H9 (cell line): ENCODE results near the gene DCC. TPM values are rescaled to one million over a fixed set of nuclear protein-coding genes. Genes with fewer than 3 reads are reported as not detected.

ENCODE experiments used
- DNase-seq: peaks from one replicate; pipeline ENCODE4 v3.0.0-alpha.2; 2017
- H2AFZ ChIP-seq: one replicate; pipeline ENCODE4 v1.6.1; 2013; ENCODE audit warnings: mild to moderate bottlenecking, low read length, control low read depth, moderate library complexity
- H2AK5ac ChIP-seq: 2 replicates; pipeline ENCODE4 v1.6.1; 2013; ENCODE audit warnings: low read length, control low read depth, mixed read lengths; ENCODE audit not compliant: insufficient read length
- H2BK120ac ChIP-seq: one replicate; pipeline ENCODE4 v1.6.1; 2013; ENCODE audit warnings: low read depth, mild to moderate bottlenecking, low read length, control low read depth, inconsistent platforms; ENCODE audit not compliant: poor library complexity, severe bottlenecking
- H2BK12ac ChIP-seq: 2 replicates; pipeline ENCODE4 v1.6.1; 2013; ENCODE audit warnings: low read length, control low read depth, mixed read lengths, low read depth; ENCODE audit not compliant: insufficient read length
- H2BK15ac ChIP-seq: 2 replicates; pipeline ENCODE4 v1.6.1; 2013; ENCODE audit warnings: low read depth, low read length, control low read depth
- H2BK20ac ChIP-seq: one replicate; pipeline ENCODE4 v1.6.1; 2013; ENCODE audit warnings: low read depth, mild to moderate bottlenecking, low read length, control low read depth, inconsistent platforms; ENCODE audit not compliant: poor library complexity, severe bottlenecking
- H2BK5ac ChIP-seq: 2 replicates; pipeline ENCODE4 v1.6.1; 2013; ENCODE audit warnings: low read length, control low read depth, mixed read lengths; ENCODE audit not compliant: insufficient read length
- H3K14ac ChIP-seq: 2 replicates; pipeline ENCODE4 v1.6.1; 2013; ENCODE audit warnings: low read length, control low read depth; ENCODE audit not compliant: insufficient read depth
- H3K18ac ChIP-seq: 2 replicates; pipeline ENCODE4 v1.6.1; 2013; ENCODE audit warnings: low read depth, mild to moderate bottlenecking, mixed read lengths, low read length, control low read depth; ENCODE audit not compliant: insufficient read length
- H3K23ac ChIP-seq: 2 replicates; pipeline ENCODE4 v1.6.1; 2013; ENCODE audit warnings: low read length, control low read depth, mixed read lengths, low read depth; ENCODE audit not compliant: insufficient read length
- H3K23me2 ChIP-seq: 2 replicates; pipeline ENCODE4 v1.6.1; 2013; ENCODE audit warnings: low read depth, mild to moderate bottlenecking, mixed read lengths, low read length, control low read depth; ENCODE audit not compliant: insufficient read length, poor library complexity, severe bottlenecking
- H3K27ac ChIP-seq: 2 replicates; pipeline ENCODE4 v1.5.1; 2013; ENCODE audit warnings: low read length, control low read depth, mixed read lengths, low read depth; ENCODE audit not compliant: insufficient read length
- H3K27me3 ChIP-seq: 2 replicates; pipeline ENCODE4 v1.6.1; 2013; ENCODE audit warnings: low read length, control low read depth, inconsistent platforms; ENCODE audit not compliant: insufficient read depth
- H3K4ac ChIP-seq: 2 replicates; pipeline ENCODE4 v1.6.1; 2013; ENCODE audit warnings: low read depth, mild to moderate bottlenecking, control low read depth, inconsistent platforms, low read length, moderate library complexity
- H3K4me1 ChIP-seq: 2 replicates; pipeline ENCODE4 v1.6.1; 2013; ENCODE audit warnings: low read length, control low read depth, inconsistent platforms; ENCODE audit not compliant: insufficient read depth
- H3K4me2 ChIP-seq: 2 replicates; pipeline ENCODE4 v1.6.1; 2013; ENCODE audit warnings: low read length, control low read depth, mixed read lengths; ENCODE audit not compliant: insufficient read length, insufficient read depth
- H3K56ac ChIP-seq: 2 replicates; pipeline ENCODE4 v1.6.1; 2013; ENCODE audit warnings: low read depth, mild to moderate bottlenecking, mixed read lengths, low read length, control low read depth; ENCODE audit not compliant: insufficient read length
- H3K79me1 ChIP-seq: 2 replicates; pipeline ENCODE4 v1.6.1; 2013; ENCODE audit warnings: low read depth, mild to moderate bottlenecking, moderate library complexity, low read length, control low read depth, inconsistent platforms; ENCODE audit not compliant: insufficient read depth, poor library complexity, severe bottlenecking
- H3K79me2 ChIP-seq: 2 replicates; pipeline ENCODE4 v1.6.1; 2013; ENCODE audit warnings: low read length, control low read depth, inconsistent platforms; ENCODE audit not compliant: insufficient read depth
- H3K9ac ChIP-seq: 2 replicates; pipeline ENCODE4 v1.6.1; 2013; ENCODE audit warnings: low read length, control low read depth, mixed read lengths; ENCODE audit not compliant: insufficient read length; ENCODE audit errors: extremely low read depth
- H3K9me3 ChIP-seq: one replicate; pipeline ENCODE4 v1.6.1; 2013; ENCODE audit warnings: low read depth, low read length, inconsistent platforms; ENCODE audit not compliant: control insufficient read depth
- H3T11ph ChIP-seq: one replicate; pipeline ENCODE4 v1.6.1; 2013; ENCODE audit warnings: mild to moderate bottlenecking, low read length, control low read depth, inconsistent platforms
- H4K20me1 ChIP-seq: one replicate; pipeline ENCODE4 v1.6.1; 2013; ENCODE audit not compliant: control insufficient read depth, insufficient read length, insufficient read depth
- H4K5ac ChIP-seq: 2 replicates; pipeline ENCODE4 v1.6.1; 2013; ENCODE audit warnings: low read depth, mild to moderate bottlenecking, mixed read lengths, low read length, control low read depth; ENCODE audit not compliant: insufficient read length
- H4K8ac ChIP-seq: replicated peaks from 2 replicates; pipeline ENCODE4 v1.6.1; 2013; ENCODE audit warnings: low read length, control low read depth, mixed read lengths, low read depth; ENCODE audit not compliant: insufficient read length
- H4K91ac ChIP-seq: 2 replicates; pipeline ENCODE4 v1.6.1; 2013; ENCODE audit warnings: low read depth, mild to moderate bottlenecking, moderate library complexity, mixed read lengths, low read length, control low read depth; ENCODE audit not compliant: insufficient read length
- H3K27ac Mint-ChIP-seq, 3 experiments: 2 replicates in 2 of 3; 3 replicates in 1 of 3; pipeline ENCODE4 v1.8.0; 2020 to 2021; ENCODE audit warnings: mixed read lengths in 3 of 3, mild to moderate bottlenecking in 1 of 3, moderate library complexity in 1 of 3
- H3K27me3 Mint-ChIP-seq: 2 replicates; pipeline ENCODE4 v1.8.0; 2021; ENCODE audit warnings: low read depth, mild to moderate bottlenecking, moderate library complexity, mixed read lengths
- H3K36me3 Mint-ChIP-seq, 3 experiments: 2 replicates in 2 of 3; 3 replicates in 1 of 3; pipeline ENCODE4 v1.8.0; 2020 to 2021; ENCODE audit warnings: low read depth in 3 of 3, mixed read lengths in 3 of 3; ENCODE audit not compliant: insufficient read depth in 1 of 3
- H3K4me1 Mint-ChIP-seq, 2 experiments: 2 replicates each; pipeline ENCODE4 v1.8.0; 2020; ENCODE audit warnings: mixed read lengths in 2 of 2
- H3K4me3 Mint-ChIP-seq, 2 experiments: 2 replicates in 1 of 2; 3 replicates in 1 of 2; pipeline ENCODE4 v1.8.0; 2020 to 2021; ENCODE audit warnings: mild to moderate bottlenecking in 2 of 2, mixed read lengths in 2 of 2, moderate library complexity in 1 of 2
- H3K9me3 Mint-ChIP-seq, 2 experiments: 2 replicates in 1 of 2; 3 replicates in 1 of 2; pipeline ENCODE4 v1.8.0; 2020; ENCODE audit warnings: mild to moderate bottlenecking in 2 of 2, mixed read lengths in 2 of 2, moderate library complexity in 1 of 2
- WGBS: extraction: QIAGEN DNeasy Blood & Tissue Kit; methylation state at CpG from one replicate; pipeline ENCODE4 v1.1.7; 2013; ENCODE audit warnings: missing lambda C conversion rate, low lambda C conversion rate, mixed read lengths; ENCODE audit not compliant: insufficient read length; ENCODE audit errors: extremely low coverage; 5-methylcytosine and 5-hydroxymethylcytosine counted together
- total RNA-seq: library from RNA; stranded (reverse); gene quantifications from 2 replicates; pipeline ENCODE4 v1.2.1, GENCODE V29; 2021
- TF ChIP-seq, protein P1 (sequence below): fragments of 200-600 bp; sonication (generic); conservative IDR thresholded peaks from 3 replicates; pipeline ENCODE4 v1.8.0; 2021; ENCODE audit warnings: antibody characterized with exemption, mild to moderate bottlenecking

The DCC gene
- total RNA-seq, 1 experiment from 2014 or later = 0.35 TPM

DNA sequence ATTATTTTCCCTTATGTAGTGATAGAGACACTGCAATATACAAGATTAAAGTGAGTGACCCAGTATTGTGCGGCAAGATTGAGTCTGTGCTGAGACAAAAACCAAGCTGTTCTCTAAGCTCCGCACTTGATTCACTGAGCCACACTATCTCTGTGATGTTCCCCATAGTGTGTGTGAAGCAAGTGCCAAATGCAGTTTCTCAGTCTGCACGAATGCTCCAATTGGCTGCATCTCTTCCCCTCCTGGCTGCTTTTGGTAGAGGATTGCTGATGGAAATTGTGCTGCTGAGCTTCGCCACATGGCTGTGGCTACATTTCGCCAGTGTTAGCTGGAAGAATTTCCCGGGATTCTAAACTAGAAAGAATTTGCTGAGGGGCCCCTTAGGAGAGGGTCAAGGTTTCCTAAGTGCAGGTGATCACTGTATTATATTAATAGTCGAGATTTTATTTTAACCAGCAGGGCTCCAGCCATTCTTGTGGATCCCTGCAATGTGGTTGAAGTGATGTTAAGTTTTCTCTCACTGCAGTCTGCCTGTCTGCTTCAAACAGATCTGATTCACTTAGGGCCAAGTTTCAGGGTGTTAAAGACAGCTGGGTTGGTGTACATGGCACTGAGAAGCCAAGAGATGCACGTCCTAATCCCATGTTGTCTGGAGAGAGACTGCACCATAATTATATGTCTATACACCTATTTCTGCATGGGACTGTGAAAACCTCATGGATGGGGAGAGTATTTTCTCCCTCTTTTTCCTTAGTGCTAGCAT lies 317.2 kb downstream of the DCC start:
- H4K20me1 ChIP-seq = no peaks in the 10 kb centered on the region
- no peak overlapping the region for H3K56ac ChIP-seq
- WGBS = no CpG with 5 or more reads among the region's 8 CpGs
- no peaks in the 10 kb centered on the region for H3K79me1 ChIP-seq
- H2BK120ac ChIP-seq = no peak overlapping the region
- H3K23me2 ChIP-seq = no peaks in the 10 kb centered on the region
- H3K9ac ChIP-seq = no peak overlapping the region
- H3T11ph ChIP-seq = no peak overlapping the region
- H3K9me3 Mint-ChIP-seq = no peaks in the 10 kb centered on the region
- no peak overlapping the region for H2BK12ac ChIP-seq
- H2BK5ac ChIP-seq = no peak overlapping the region
- no peak overlapping the region for H3K27ac ChIP-seq
- H2BK15ac ChIP-seq = no peak overlapping the region
- H2AK5ac ChIP-seq = no peak overlapping the region
- no peak overlapping the region for H3K23ac ChIP-seq
- H3K27ac Mint-ChIP-seq = no peak overlapping the region; a peak in 1 of 7 replicates
- no peaks in the 10 kb centered on the region for H3K9me3 ChIP-seq
- H4K5ac ChIP-seq = no peak overlapping the region
- no peak overlapping the region for H3K4me2 ChIP-seq
- H2AFZ ChIP-seq = no peak overlapping the region
- no peak overlapping the region for H3K14ac ChIP-seq
- no peaks in the 10 kb centered on the region for H3K27me3 ChIP-seq
- H3K4me1 ChIP-seq = no peaks in the 10 kb centered on the region
- H2BK20ac ChIP-seq = no peak overlapping the region
- H3K4me3 Mint-ChIP-seq = no peak overlapping the region
- no peaks in the 10 kb centered on the region for H3K79me2 ChIP-seq
- H3K36me3 Mint-ChIP-seq = no peaks in the 10 kb centered on the region
- no peak overlapping the region for H3K18ac ChIP-seq
- H3K27me3 Mint-ChIP-seq = no peaks in the 10 kb centered on the region
- H3K4ac ChIP-seq = no peak overlapping the region
- DNase-seq = peak; percentile 31
- H3K4me1 Mint-ChIP-seq = no peaks in the 10 kb centered on the region
- TF ChIP-seq, protein P1, sequence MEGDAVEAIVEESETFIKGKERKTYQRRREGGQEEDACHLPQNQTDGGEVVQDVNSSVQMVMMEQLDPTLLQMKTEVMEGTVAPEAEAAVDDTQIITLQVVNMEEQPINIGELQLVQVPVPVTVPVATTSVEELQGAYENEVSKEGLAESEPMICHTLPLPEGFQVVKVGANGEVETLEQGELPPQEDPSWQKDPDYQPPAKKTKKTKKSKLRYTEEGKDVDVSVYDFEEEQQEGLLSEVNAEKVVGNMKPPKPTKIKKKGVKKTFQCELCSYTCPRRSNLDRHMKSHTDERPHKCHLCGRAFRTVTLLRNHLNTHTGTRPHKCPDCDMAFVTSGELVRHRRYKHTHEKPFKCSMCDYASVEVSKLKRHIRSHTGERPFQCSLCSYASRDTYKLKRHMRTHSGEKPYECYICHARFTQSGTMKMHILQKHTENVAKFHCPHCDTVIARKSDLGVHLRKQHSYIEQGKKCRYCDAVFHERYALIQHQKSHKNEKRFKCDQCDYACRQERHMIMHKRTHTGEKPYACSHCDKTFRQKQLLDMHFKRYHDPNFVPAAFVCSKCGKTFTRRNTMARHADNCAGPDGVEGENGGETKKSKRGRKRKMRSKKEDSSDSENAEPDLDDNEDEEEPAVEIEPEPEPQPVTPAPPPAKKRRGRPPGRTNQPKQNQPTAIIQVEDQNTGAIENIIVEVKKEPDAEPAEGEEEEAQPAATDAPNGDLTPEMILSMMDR = no peak
- H4K8ac ChIP-seq = no peak overlapping the region
- H4K91ac ChIP-seq = no peak overlapping the region
